ENCODE results near the gene F3.

DNA sequence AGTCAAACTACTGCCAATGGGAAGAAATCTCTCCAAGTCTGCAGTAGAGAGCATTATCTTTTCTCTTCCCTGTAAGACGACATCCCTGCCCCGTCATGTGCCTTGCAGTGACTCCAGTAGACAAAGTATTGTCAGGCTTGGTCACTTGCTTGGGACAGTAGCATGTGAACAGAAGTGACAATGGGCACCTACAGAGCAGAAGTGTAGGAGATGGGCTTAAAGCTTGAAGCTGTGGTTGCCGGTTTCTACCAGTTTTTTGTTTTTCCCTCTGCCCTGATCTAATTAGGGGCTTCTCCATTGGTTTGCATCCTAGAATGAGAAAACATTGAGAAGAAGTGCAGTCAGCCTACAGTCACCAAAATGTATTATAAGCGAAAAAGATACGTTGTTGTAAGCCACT lies 12.7 kb downstream of the F3 start:
- TF ChIP-seq, protein P1, sequence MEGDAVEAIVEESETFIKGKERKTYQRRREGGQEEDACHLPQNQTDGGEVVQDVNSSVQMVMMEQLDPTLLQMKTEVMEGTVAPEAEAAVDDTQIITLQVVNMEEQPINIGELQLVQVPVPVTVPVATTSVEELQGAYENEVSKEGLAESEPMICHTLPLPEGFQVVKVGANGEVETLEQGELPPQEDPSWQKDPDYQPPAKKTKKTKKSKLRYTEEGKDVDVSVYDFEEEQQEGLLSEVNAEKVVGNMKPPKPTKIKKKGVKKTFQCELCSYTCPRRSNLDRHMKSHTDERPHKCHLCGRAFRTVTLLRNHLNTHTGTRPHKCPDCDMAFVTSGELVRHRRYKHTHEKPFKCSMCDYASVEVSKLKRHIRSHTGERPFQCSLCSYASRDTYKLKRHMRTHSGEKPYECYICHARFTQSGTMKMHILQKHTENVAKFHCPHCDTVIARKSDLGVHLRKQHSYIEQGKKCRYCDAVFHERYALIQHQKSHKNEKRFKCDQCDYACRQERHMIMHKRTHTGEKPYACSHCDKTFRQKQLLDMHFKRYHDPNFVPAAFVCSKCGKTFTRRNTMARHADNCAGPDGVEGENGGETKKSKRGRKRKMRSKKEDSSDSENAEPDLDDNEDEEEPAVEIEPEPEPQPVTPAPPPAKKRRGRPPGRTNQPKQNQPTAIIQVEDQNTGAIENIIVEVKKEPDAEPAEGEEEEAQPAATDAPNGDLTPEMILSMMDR (IDR thresholded peaks at IDR 0.05; ENCODE audit: insufficient read depth, low read length) = no peak
- TF ChIP-seq GABPA (IDR thresholded peaks at IDR 0.05; ENCODE audit: low read depth) = no peak
- TF ChIP-seq, protein P2, sequence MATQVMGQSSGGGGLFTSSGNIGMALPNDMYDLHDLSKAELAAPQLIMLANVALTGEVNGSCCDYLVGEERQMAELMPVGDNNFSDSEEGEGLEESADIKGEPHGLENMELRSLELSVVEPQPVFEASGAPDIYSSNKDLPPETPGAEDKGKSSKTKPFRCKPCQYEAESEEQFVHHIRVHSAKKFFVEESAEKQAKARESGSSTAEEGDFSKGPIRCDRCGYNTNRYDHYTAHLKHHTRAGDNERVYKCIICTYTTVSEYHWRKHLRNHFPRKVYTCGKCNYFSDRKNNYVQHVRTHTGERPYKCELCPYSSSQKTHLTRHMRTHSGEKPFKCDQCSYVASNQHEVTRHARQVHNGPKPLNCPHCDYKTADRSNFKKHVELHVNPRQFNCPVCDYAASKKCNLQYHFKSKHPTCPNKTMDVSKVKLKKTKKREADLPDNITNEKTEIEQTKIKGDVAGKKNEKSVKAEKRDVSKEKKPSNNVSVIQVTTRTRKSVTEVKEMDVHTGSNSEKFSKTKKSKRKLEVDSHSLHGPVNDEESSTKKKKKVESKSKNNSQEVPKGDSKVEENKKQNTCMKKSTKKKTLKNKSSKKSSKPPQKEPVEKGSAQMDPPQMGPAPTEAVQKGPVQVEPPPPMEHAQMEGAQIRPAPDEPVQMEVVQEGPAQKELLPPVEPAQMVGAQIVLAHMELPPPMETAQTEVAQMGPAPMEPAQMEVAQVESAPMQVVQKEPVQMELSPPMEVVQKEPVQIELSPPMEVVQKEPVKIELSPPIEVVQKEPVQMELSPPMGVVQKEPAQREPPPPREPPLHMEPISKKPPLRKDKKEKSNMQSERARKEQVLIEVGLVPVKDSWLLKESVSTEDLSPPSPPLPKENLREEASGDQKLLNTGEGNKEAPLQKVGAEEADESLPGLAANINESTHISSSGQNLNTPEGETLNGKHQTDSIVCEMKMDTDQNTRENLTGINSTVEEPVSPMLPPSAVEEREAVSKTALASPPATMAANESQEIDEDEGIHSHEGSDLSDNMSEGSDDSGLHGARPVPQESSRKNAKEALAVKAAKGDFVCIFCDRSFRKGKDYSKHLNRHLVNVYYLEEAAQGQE (IDR thresholded peaks at IDR 0.05; ENCODE audit: insufficient replicate concordance, low read depth) = no peak
- TF ChIP-seq POLR2AphosphoS5 (IDR thresholded peaks at IDR 0.05; ENCODE audit: low read depth) = no peak
- no peak for TF ChIP-seq SPI1 (IDR thresholded peaks at IDR 0.05; ENCODE audit: borderline replicate concordance, low read depth)

Measured in HL-60 (cell line).